Left hindlimb (tissue), 1 donor: Measurements from ENCODE around the gene KBTBD12.

Source experiments
- DNase-seq: peaks from one replicate; pipeline ENCODE4 v3.0.0-alpha.2; 2018

KBTBD12 gene

DNA sequence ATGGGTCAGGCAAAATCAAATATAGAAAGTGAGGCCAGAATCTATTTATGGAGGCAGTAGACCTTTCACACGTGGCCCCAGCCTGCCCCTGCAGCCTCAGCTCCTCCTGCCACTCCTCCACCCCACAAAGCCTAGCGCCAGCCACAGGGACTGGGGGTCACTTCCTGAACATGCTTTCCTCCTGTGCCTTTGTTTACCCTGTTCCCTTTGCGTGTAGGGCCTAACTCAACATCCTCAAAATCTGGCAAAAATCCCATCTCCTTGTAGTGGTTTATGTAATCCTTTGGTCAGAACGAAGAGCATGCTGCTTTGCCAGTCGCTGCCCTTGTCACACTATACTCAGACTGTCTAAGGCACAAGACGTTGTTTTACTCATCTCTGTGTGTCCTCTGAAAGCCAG, 39.6 kb downstream of the KBTBD12 start:
- DNase-seq = peak; percentile 52

DNA sequence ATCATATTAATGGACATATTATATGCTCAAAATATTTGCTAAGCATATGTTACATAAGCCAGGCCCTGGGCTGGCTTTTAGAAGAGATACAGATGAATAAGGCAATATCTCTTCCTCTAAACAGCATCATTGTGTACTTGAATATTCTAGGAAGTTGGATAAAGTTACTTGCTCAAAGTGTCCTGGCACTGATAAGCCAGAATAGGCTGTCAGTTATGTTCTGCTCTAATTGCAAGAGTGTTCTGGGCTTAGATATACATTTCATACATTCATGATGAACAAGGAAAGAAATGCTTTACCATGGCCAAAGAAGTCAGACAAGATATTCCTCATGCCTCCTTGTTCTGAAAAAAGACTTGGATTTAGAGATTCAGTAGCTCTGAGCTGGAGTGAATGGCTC, 40.7 kb downstream of the KBTBD12 start:
- no peak for DNase-seq

DNA sequence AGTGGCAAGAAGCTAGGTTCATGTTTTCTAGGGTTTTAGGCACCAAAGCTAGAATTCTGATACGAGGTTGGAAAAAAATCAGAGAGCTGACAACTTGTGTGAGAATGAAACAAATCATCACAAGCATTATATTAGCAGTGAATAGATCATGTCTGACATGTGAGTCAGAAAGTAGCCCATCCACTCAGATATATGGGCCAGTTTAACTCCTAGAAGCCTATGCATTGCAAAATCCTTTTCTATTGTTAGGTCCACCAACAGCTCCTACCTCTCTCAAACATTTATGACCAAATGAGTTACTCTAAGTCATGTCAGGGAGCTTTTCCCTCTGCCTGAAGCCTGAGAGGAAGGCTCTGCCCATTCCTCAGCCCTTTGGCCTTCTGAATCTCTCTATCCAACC, 44.0 kb downstream of the KBTBD12 start:
- no peak for DNase-seq

DNA sequence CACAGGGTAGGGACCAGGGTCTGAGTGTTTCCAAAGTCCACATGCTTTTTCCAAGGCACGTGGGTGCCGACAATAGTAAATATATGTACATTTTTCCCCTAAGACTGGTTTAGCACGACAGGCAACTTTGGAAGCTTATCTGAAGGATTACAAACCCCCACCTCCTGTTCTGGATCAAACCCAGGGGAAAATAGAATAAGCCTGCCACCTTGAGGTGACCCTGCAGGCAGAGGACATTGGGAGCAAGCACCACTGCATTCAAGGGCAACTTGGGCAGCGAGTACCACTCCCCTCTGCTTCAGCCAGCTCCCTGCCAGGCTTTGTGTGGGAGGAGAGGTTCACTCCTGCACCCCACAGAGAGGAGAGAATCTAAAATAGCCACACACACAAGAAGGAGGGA, 44.8 kb downstream of the KBTBD12 start:
- DNase-seq = no peak

DNA sequence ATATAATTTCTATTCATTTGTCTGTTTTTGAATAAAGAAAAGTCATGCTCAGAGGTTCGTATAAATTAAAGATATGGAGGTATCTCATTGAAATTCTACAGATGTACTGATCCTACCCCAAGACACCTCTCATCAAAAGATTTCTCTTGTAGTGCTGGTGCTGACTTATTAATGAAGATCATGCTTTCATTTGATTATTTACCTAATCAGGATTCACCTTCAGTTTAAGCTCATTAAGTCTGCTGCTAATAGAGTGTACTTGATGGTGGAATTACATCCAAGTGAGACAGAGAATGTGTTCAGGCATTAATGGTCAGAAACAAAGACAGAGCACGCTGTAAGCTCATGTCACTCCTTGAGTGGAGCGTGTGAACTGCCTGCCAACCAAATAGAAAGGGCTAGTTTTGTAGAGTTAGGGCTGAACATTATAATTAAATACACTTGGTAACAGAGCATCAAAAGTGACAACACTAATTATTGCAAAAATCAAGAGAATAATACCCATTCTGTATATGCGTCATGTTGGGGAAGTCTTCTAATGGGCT, 45.5 kb downstream of the KBTBD12 start:
- DNase-seq = no peak

DNA sequence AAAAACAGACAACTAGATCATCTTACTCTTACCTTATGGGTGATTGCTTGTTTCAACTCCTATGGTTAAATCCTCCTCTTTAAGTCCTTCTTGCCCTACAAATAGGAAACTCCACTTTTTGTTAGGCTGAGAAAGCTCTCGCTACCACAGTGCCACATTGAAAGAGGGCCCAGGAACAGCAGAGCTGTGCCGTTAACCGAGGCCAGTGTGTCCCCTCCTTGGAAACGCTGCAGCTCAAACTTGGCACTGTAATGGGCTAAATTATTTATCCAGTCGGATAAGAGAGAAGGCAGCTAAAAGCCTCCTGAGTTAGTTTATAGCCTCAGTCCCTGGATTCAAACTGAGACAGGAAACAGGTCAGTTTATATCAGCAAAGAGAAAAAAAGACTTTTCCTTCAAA, 46.1 kb downstream of the KBTBD12 start:
- DNase-seq = no peak

DNA sequence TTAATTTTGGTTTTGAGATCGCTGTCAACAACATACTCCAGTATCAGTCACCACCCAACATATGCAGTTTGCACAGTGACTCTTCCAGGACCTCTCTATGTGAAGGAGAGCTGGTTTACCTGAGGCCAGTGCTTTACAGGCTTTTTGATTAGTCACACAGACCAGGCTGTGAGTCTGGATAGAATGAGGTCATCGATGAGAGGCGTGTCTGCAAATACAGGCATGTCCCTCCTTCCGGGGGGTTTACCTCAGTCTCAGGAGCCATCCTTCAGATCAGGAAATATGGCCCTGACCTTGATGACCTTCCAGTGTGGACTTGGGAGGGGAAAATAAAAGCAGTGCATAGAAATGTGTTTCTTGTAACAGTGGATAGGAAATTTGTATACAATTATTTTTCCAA, 46.9 kb downstream of the KBTBD12 start:
- no peak for DNase-seq

DNA sequence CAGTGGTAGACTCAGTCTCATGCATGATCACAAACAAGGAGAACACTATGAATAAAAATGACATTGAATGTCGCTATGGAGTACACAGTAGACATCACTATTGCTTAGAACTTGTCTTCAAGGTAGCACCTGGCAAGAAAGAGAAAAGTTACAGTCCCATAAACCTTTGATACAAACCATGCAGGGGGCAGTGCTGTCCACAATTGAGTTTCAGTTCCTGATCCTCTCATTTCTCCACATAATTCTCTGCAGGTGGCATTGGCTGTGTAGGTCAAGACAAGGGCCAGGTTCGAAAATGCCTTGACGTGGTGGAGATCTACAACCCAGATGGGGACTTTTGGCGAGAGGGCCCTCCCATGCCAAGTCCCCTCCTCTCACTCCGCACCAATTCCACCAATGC, 47.9 kb downstream of the KBTBD12 start:
- DNase-seq = no peak

DNA sequence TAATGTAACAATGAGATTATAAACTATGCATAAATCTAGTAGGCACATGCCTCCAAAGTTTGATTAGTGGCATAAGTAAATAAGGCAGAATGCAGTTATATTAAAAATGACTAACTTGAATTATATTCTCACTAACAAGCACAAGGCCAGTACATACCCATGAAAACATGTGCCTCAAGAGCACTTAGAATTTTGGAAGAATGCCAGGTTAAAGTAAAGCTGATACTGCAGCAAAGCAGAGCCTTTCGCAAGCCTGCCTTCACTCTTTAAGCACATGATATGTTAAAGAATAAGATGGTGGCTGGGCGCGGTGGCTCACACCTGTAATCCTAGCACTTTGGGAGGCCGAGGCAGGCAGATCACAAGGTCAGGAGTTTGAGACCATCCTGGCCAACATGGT, 49.0 kb downstream of the KBTBD12 start:
- DNase-seq = no peak

DNA sequence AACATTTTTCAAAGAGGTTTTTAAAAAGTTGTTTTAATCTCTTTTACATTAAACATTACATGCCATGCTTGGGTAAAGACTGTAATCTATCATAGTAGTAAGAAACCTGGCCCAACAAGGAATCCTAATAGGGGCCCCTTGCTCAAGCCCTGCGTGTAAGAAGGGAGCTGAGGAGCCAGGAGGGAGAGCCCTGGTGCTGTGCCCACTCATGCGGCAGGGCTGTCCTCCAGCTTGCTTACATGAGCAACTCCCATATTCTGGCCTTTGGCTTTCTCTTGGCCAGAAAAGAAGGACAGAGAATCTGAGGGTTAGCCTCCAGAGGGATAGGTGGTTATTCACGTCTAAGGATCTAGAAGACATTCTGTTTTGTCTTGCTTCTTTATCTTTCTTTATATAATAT, 49.8 kb downstream of the KBTBD12 start:
- DNase-seq = no peak

DNA sequence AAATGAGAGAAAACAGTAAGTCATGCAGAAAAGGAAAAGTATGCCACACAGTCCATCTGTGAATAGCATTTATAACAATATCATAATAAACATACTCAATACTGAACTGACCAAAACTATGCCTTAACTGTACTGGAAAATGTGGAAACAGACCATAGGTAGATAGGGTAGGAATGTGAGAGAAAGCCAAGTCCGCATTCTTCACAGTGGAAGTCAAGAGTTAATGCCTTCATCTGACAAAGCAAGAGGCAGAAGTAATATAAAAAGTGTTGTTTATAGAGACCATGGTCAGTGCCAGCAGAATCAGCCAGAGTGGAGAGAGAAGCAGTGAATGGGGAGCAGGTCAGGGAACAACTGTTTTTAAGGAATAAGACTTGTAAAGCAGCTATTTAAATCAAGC, 52.3 kb downstream of the KBTBD12 start:
- no peak for DNase-seq

DNA sequence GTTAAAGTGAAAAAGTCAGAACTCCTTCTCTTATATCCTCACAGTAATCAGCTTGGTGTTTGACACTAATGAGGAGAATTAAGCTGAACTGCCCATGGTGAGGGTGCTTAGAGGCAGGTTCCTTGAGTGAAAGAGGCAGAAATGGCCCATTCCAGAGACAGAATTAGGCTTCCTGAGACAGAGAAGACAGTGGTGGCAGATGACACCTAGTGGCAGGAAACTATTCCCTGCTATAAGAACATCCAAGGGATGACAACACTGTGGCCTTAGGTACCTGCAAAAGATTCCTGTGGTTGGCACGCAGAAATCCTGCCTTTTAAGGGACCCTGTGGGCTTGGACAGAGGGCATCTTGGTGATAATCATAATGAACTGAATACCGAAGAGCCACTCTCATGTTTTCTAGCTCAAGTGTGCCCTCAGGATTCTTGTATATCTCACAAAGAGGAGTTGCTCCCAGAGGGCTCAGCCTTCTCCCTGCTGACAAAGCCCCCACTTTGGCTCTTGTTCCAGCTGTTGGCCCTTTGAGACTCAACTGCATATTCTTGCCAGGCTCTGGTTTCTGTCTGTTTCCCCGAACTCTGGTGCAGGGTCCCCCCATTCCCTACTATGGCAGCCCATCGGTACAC, 56.0 kb downstream of the KBTBD12 start:
- DNase-seq = peak; percentile 45

DNA sequence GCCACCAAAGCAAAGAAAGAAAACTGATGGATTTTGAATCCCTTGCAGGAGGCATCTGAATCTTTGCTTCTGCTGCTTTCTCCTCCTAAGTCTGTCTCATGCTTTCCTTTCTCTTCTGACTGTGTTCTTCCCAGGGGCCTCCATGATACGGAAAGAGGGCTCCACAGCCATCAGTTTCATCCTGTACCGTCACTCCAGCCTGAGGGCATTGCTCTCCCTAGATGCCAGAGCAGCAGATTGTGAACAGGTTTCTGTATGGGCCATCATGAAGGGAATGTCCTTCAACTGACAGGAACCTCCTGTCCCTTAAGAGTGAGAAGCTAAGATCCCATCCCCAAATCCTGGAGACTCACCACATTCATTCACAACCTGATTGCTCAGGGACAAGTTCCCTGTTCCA, 59.2 kb downstream of the KBTBD12 start:
- DNase-seq = no peak

DNA sequence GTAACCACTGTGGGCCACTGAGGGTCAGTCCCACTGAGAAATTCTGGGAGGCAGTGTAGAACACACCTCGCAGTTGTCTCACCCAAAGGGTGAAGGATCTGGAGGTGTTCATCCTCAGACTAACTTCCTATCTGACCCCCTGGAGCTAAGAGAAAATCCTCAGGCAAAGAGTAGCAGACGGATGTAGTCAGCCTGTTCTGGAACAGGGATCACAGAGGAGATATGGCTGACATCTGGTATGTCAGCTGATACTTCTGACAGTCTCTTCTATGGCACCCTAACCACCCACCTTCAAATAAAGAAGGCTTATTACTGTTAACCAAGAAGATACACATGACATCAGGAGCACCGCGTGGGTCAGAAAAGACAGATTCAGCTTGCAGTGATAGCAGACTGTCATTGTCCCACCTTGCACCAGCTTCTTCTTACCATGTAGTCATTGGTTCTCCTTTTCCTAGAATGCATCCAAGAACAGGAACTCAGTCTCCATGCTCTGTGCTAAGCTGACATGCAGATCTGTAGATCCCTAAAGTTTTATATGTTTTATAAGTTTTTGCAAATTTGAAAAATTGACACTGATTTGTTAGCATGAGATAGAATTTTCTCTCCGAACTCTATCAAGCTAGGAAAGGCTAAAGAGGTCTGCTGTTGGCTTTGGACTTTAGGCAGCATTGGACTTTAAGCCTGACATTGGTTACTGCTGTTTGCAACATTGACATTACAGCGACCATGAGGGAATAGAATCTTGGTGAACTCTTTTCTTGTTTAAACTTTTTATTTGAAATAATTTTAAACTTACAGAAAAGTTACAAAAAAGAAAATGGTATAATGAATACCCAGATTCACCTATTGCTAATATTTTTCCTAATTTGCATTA, 60.4 kb downstream of the KBTBD12 start:
- DNase-seq = no peak

DNA sequence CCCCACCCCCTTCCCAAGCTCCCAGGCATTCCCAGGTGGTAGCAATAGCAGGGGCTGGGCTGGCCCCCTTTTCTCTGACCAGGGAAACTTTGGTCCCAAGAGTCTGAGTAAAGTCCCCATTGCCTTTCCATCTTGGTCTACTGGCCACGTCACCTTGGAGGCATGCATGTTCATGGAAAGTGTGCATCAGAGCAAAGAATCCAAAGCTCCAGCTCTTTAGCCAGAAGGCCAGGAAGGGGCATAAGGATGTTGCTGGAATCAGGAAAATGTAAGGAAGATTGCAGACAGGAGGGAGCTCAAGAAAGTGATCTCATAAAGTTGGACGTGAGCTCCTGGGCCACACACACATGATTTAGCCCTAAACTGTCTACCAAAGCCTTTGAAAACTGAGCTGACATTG, 63.6 kb downstream of the KBTBD12 start:
- no peak for DNase-seq

DNA sequence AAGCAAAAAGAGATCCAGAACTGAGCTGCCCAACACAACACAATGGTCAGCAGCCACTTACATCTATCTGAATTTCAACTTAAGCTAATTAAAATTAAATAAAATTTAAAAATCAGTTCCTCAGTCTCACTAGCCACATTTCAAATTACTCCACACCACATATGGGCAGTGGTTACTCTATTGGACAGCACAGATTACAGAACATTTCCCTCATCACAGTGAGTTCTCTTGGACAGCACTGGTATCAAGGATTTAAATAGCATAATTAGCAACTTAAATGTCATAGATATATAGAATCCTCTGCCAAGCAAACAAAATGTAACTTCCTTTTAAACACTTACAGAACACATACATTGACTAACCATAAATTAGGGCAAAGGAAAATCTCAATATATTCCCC, 64.4 kb downstream of the KBTBD12 start:
- DNase-seq = no peak

DNA sequence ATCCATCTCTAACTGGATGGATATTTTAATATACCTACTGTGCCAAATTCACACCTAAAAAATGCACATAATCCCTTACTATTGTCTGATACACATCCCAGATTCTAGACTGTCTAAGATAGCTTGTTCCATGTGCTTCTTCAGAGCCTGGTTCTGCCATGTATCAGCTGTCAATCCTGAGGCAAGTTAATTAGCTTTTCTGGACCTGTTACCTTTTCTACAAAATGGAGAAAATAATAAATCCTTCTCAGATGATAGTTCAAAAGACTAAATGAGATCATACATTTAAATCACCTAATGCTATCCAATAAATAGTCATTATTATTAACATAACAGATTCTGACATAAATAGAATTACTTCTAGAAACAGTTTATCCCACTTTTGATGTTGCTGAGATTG, 66.1 kb downstream of the KBTBD12 start:
- DNase-seq = no peak

DNA sequence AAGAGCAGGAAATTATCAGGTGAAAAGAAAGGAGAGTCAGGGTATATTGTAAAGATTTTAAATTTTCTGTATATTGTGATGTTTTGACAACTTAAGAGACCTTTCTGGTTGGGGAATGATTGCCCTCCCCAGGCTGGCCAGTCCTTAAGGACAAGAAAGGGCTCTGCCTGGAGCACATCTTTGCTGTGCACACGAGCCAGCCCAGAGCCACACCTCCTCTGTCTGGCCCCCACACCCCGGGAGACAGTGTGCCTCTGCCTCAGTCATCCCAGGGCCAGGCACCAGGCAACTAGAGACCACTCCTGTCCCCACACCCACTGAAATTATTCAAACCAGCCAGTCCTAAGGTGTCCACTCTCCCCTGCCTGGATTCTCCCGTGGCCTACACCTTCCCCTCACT, 67.1 kb downstream of the KBTBD12 start:
- no peak for DNase-seq

DNA sequence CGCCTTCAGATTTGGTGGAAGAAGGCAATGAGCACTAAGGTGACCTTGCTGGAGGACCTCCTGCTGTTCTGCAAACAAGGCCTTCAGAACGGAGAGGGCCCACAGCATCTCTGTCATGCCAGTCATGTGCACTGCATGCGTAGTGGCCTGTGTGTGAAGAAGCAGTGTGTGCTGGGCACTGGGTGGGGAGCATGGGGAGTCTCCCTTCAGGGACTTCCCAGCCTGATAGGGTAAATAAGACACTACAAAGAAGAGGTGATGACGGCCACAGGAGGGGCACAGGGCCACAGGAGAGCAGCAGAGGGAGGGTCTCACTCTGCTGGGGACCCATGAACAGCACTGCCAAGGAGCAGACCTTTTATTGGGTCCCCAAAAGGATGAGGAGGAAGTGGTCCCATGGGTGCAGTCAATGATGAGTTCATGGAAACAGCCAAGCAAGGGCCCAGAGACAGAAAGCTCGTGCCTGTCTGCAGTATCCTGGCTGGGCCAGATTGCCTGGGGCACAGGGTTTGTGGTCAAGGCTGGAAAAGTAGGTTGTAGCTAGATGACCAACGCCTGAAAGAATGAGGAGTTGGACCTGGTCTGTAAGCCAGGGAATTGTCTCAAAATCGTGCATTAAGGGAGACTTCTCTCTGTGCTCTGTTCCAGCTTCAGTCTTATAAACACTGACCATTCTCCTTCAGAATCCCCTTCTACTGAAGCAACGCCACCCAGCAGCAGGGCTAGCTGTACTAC, 69.4 kb downstream of the KBTBD12 start:
- DNase-seq = no peak

DNA sequence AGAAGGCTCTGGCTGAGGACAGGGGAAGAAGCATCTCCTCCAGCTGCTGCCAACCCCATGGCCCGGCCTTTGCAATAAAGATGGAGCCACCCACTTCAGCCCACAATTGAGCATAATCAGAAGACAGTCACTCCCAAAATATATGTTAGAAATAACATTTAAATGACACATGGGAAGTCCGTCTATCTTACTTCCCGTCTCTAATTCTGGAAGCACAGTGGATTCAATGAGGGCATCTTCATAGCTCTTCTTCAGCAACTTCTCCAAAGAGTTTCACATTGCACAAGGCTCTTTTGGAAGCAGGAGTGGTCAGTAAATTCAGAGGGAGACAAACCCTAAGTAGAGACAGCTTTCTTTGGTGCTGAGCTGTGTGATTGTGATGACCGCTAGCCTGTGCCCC, 70.2 kb downstream of the KBTBD12 start:
- DNase-seq = no peak

DNA sequence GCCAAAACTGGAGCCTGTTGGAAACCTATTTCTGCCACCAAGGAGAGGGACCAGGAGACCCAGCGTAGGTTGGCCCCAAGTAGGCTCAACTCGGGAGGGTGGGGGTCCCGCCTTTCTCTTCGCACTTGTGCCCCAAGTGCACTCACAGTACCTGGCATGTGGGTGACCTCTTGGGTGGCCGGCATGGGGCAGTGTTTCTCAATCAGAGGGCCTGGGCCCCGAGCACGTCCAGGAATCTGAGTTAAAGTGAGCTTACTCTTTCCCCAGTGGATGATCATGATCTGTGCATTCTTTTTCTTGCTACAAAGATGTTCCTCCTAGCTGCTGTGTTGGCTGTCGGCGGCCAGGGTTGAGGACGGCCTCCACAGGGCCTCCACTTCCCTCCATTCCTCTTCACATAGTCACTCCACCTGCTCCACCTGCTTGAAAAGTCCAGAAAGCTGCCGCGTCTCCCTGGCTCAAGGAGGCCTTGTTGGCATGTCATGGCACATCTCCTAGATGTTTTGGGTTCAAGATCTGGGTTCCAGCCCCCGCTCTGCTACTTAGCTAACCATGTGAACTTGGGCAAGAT, 70.7 kb downstream of the KBTBD12 start:
- DNase-seq = no peak

DNA sequence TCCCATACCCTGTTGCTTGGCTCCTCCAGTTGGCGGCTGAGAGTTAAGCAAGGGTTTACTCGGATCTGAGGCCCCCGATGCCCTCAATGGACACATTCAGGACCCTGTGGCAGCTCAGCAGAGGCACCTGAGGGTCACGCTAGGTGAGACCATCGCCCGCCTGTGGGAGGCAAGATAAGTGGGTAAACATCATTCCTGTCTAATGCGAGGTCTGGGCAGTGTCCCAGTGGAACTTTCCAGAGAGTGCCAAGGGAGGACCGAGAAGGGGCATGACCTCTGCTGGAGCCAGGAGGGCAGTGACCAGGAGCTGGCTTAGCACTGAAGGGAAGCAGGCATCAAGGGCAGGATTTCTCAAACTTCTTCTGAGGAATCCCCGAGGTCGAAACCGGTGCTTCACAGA, 71.8 kb downstream of the KBTBD12 start:
- no peak for DNase-seq

DNA sequence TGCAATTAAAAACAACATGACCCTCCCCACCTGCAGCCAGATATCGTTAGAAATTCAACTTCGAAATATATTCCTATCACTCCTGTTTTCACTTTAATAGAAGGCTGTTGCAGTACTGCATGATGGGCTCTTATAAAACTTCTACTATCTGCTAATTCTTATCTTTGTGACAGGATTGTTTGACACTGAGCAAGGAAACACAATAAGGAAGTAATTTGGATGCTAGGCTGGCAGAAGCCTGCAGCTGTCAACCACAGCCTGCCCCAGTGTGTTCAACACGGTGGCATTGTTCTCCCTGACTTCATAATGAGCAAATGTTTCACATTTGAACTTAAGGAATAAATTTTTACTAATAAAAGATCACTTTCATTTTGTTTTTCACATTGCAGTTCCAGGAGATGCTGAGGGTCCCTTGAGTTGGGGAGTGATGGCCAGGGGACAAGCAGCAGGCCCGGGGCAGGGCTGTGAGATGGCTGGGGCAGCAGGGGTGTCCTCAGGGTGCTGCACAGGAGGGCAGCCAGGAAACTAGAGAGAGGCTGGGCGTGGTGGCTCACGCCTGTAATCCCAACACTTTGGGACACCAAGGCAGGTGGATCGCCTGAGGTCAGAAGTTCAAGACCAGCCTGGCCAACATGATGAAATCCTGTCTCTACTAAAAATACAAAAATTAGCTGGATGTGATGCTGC, 72.4 kb downstream of the KBTBD12 start:
- no peak for DNase-seq
